PFSK-1 (cell line): Measurements from ENCODE around the gene CMYA5.

Experiments
- FOXP2 ChIP-seq: optimal IDR thresholded peaks from 2 replicates; pipeline ENCODE3; 2011; ENCODE audit warnings: borderline replicate concordance, control low read depth, inconsistent platforms; ENCODE audit not compliant: insufficient read depth; ENCODE audit errors: extremely low read length, extremely low read depth
- POLR2AphosphoS5 ChIP-seq: IDR thresholded peaks from 2 replicates; pipeline ENCODE4 v1.6.1; 2012; ENCODE audit warnings: low read depth, mild to moderate bottlenecking, control low read depth, low read length, moderate library complexity
- SIN3A ChIP-seq: IDR thresholded peaks from 2 replicates; pipeline ENCODE4 v1.6.1; 2012; ENCODE audit warnings: mild to moderate bottlenecking, low read length, moderate library complexity, borderline replicate concordance; ENCODE audit not compliant: insufficient read depth
- TAF1 ChIP-seq: IDR thresholded peaks from 2 replicates; pipeline ENCODE4 v1.6.1; 2012; ENCODE audit warnings: low read length, control low read depth, borderline replicate concordance; ENCODE audit not compliant: insufficient read depth
- TF ChIP-seq, protein P1 (sequence below), 2 experiments: IDR thresholded peaks; 2 replicates each; pipeline versions ENCODE4 v1.6.1 to v1.8.0; 2011 to 2012; ENCODE audit warnings: low read depth in 2 of 2, low read length in 2 of 2, control low read depth in 1 of 2, inconsistent platforms in 1 of 2, mild to moderate bottlenecking in 1 of 2, moderate library complexity in 1 of 2; ENCODE audit not compliant: insufficient read depth in 1 of 2

DNA sequence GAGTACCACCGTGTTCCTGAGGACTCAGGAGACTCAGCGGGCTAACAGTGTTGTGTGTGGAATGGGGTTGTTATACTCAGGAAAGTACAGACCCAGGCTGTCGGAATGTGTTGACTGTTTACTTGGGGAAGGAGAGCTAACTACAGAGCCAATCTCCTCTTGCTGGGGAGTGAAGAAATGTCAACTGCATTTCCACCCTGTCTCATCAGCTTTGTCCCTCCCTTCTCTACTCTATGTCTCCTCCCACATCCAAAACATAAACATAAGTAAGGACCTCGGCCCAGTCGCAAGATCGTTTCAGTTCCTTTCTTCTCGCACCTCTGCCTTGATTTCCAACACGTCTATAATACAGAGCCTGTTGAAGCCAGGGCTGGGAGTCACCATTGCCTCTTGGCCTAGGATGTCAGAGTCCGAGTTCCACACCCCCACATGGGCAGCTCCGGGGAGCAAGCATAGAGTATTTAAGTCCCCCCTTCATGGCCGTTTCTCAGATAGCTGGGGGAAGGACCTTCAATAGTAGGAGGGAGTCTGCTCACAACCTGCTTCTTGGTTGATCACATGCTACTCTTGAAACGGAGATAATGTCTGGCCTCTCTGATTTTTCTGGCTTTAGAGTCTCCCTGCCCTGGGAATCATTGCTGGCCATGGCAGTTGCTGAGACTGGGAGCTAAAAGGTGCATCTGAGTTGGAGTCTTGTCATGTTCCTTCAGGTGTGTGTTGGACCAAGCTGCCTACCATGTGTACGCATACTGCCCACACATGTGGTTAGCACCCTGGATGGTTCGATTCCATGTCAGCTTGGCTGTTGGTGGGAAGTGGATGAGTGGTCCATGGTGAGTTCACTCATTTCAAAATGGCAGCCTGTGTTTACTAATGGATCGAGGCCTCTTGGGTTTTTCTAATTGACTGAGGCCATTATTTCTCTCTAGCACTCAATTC is 154.1 kb downstream of the CMYA5 start:
- no peak for TF ChIP-seq POLR2AphosphoS5
- TF ChIP-seq, protein P1, sequence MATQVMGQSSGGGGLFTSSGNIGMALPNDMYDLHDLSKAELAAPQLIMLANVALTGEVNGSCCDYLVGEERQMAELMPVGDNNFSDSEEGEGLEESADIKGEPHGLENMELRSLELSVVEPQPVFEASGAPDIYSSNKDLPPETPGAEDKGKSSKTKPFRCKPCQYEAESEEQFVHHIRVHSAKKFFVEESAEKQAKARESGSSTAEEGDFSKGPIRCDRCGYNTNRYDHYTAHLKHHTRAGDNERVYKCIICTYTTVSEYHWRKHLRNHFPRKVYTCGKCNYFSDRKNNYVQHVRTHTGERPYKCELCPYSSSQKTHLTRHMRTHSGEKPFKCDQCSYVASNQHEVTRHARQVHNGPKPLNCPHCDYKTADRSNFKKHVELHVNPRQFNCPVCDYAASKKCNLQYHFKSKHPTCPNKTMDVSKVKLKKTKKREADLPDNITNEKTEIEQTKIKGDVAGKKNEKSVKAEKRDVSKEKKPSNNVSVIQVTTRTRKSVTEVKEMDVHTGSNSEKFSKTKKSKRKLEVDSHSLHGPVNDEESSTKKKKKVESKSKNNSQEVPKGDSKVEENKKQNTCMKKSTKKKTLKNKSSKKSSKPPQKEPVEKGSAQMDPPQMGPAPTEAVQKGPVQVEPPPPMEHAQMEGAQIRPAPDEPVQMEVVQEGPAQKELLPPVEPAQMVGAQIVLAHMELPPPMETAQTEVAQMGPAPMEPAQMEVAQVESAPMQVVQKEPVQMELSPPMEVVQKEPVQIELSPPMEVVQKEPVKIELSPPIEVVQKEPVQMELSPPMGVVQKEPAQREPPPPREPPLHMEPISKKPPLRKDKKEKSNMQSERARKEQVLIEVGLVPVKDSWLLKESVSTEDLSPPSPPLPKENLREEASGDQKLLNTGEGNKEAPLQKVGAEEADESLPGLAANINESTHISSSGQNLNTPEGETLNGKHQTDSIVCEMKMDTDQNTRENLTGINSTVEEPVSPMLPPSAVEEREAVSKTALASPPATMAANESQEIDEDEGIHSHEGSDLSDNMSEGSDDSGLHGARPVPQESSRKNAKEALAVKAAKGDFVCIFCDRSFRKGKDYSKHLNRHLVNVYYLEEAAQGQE (IDR thresholded peaks at IDR 0.05; ENCODE audit: insufficient read depth in 1 of 2, low read depth in 2 of 2, low read length in 2 of 2) = no peak
- TF ChIP-seq TAF1 = no peak
- no peak for TF ChIP-seq SIN3A
- TF ChIP-seq FOXP2 = no peak
